Measurements from ENCODE around the gene BLVRB. TPM values are rescaled to one million over a fixed set of nuclear protein-coding genes. Genes with fewer than 3 reads are reported as not detected.
"Not testable (repeated sequence)": the region's sequence is repeated elsewhere in the genome, so short reads cannot be mapped to it uniquely, and the experiment has no call there.

The BLVRB gene
- total RNA-seq, 2 experiments from 2014 or later = 21.2 to 21.7 TPM

DNA sequence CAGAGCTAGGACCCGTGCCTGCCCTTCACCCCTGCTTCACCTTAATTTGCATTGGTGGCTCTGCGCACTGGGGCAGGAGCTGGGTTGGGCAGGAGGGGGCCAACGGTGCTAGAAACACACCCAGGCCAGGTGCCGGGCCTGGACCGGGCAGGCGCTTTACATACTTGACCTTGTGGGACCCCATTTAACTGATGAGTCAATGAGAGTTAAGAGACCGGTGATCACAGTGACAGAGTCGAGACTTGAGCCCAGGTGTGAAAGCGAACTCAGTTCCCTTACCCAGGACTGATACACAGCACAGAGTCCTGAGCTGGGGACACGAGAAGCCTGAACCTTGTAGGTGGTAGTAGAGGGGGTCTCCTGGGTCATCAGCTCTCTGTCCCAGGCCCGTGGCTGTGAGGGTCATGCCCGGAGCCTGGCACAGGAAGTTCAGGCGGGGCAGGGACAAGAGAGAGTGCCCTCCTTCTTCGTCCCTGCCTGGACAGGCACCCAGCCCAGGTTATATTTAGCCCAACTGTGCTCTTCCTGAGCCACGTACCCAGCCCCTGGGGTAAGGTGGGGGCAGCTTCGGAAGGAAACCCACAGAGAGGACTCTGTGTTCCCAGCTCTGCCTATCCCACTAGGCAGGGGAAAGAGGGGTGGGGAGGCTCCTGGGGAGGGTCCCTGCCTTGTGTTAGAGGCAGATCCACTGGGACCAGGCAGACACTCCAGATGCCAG is 54.3 kb downstream of the BLVRB start:
- Mint-ChIP-seq H3K27ac (no peak overlapping the region), H3K4me1 (ENCODE audit: low read depth) (no peaks in the 10 kb centered on the region), H3K36me3 (ENCODE audit: low read depth) (no peaks in the 10 kb centered on the region), H3K4me3 (no peak overlapping the region), H3K27me3 (no peaks in the 10 kb centered on the region), H3K9me3 (no peaks in the 10 kb centered on the region)
- no peak for DNase-seq
- CTCF ChIA-PET = interaction anchor here (7.8 kb wide), 1 partner anchor 9 kb away, joined by 38 read pairs; no protein-coding TSS in a partner anchor
- no peak for TF ChIP-seq CTCF (IDR thresholded peaks at IDR 0.05)
- intact Hi-C loops (cut with micrococcal nuclease) = no loop called here
- POLR2A ChIA-PET = no interaction called here
- ATAC-seq = no peak

- intact Hi-C loops (cut with micrococcal nuclease) = no loop called here
- ChIA-PET CTCF (interaction anchor here (7.8 kb wide), 1 partner anchor 10 kb away, joined by 38 read pairs; no protein-coding TSS in a partner anchor), POLR2A (interaction anchor here (1.2 kb wide), 1 partner anchor 11 kb away, joined by 4 read pairs; no protein-coding TSS in a partner anchor)
- TF ChIP-seq CTCF (IDR thresholded peaks at IDR 0.05) = no peak
- Mint-ChIP-seq H3K4me3 (no peak overlapping the region), H3K27me3 (no peaks in the 10 kb centered on the region), H3K27ac (no peak overlapping the region), H3K36me3 (ENCODE audit: low read depth) (no peaks in the 10 kb centered on the region), H3K9me3 (no peaks in the 10 kb centered on the region), H3K4me1 (ENCODE audit: low read depth) (no peaks in the 10 kb centered on the region)
- DNase-seq (no peak), ATAC-seq (no peak)
Measured at GRCh38 chr19:40410030-40410389, 55.5 kb downstream of the BLVRB start.

GRCh38 chr19:40408598-40408925 is 57.0 kb downstream of the BLVRB start:
- intact Hi-C loops (cut with micrococcal nuclease); H3K9me3 Mint-ChIP-seq; H3K4me3 Mint-ChIP-seq; ATAC-seq; H3K4me1 Mint-ChIP-seq (ENCODE audit: low read depth); H3K27ac Mint-ChIP-seq; H3K27me3 Mint-ChIP-seq; H3K36me3 Mint-ChIP-seq (ENCODE audit: low read depth); DNase-seq: not testable (repeated sequence)
- ChIA-PET POLR2A (interaction anchor here (1.1 to 1.3 kb wide), 3 partner anchors 8 to 54 kb away, joined by 3 to 4 read pairs (median 3); no protein-coding TSS in a partner anchor), CTCF (interaction anchor here (1.0 to 7.8 kb wide), 3 partner anchors 11 to 226 kb away, joined by 3 to 38 read pairs (median 3); no protein-coding TSS in a partner anchor)

GRCh38 chr19:40407714-40408597 is 57.6 kb downstream of the BLVRB start:
- intact Hi-C loops (cut with micrococcal nuclease) = no loop called here
- no peak for TF ChIP-seq CTCF (IDR thresholded peaks at IDR 0.05)
- Mint-ChIP-seq H3K9me3 (no peaks in the 10 kb centered on the region), H3K36me3 (ENCODE audit: low read depth) (no peaks in the 10 kb centered on the region), H3K4me1 (ENCODE audit: low read depth) (peaks cover 6% of the 10 kb centered on the region), H3K27me3 (no peaks in the 10 kb centered on the region), H3K4me3 (no peak overlapping the region), H3K27ac (no peak overlapping the region)
- no peak for ATAC-seq
- ChIA-PET POLR2A (interaction anchor here (1.1 to 1.3 kb wide), 2 partner anchors 8 to 55 kb away, joined by 3 read pairs; no protein-coding TSS in a partner anchor), CTCF (interaction anchor here (0.9 to 7.8 kb wide), 2 partner anchors 12 to 102 kb away, joined by 3 to 38 read pairs; no protein-coding TSS in a partner anchor)
- no peak for DNase-seq

- TF ChIP-seq CTCF (IDR thresholded peaks at IDR 0.05) = no peak
- ATAC-seq = peak; percentile 68
- POLR2A ChIA-PET = interaction anchor here (0.6 to 1.2 kb wide), 6 partner anchors 20 to 474 kb away, joined by 3 read pairs; no protein-coding TSS in a partner anchor
- CTCF ChIA-PET = interaction anchor here (0.8 to 1.6 kb wide), 6 partner anchors 12 to 146 kb away, joined by 3 to 8 read pairs (median 4); no protein-coding TSS in a partner anchor
- H3K9me3 Mint-ChIP-seq = no peaks in the 10 kb centered on the region
- H3K27me3 Mint-ChIP-seq = no peaks in the 10 kb centered on the region
- H3K27ac Mint-ChIP-seq = peak overlapping the region; percentile 75
- H3K36me3 Mint-ChIP-seq (ENCODE audit: low read depth) = no peaks in the 10 kb centered on the region
- DNase-seq = peak; percentile 91
- peaks cover 9% of the 10 kb centered on the region for H3K4me1 Mint-ChIP-seq (ENCODE audit: low read depth)
- H3K4me3 Mint-ChIP-seq = peak overlapping the region; percentile 80
- intact Hi-C loops (cut with micrococcal nuclease) = no loop called here
Measured at GRCh38 chr19:40403262-40403984, 62.1 kb downstream of the BLVRB start.

Measured in activated CD8-positive, alpha-beta T cell treated with anti-CD3 and anti-CD28 coated beads for 36 hours (primary cell).